HG03060 (cell line): ENCODE data around the gene FCRL5.
"Not testable (repeated sequence)": the region's sequence is repeated elsewhere in the genome, so short reads cannot be mapped to it uniquely, and the experiment has no call there.

ENCODE experiments used
- ATAC-seq: cut with Tn5 transposase; IDR thresholded peaks from one replicate; pipeline ENCODE4 v1.9.1; 2021; ENCODE audit warnings: low read depth, moderate number of reproducible peaks; ENCODE audit not compliant: unreplicated experiment

FCRL5 gene

DNA sequence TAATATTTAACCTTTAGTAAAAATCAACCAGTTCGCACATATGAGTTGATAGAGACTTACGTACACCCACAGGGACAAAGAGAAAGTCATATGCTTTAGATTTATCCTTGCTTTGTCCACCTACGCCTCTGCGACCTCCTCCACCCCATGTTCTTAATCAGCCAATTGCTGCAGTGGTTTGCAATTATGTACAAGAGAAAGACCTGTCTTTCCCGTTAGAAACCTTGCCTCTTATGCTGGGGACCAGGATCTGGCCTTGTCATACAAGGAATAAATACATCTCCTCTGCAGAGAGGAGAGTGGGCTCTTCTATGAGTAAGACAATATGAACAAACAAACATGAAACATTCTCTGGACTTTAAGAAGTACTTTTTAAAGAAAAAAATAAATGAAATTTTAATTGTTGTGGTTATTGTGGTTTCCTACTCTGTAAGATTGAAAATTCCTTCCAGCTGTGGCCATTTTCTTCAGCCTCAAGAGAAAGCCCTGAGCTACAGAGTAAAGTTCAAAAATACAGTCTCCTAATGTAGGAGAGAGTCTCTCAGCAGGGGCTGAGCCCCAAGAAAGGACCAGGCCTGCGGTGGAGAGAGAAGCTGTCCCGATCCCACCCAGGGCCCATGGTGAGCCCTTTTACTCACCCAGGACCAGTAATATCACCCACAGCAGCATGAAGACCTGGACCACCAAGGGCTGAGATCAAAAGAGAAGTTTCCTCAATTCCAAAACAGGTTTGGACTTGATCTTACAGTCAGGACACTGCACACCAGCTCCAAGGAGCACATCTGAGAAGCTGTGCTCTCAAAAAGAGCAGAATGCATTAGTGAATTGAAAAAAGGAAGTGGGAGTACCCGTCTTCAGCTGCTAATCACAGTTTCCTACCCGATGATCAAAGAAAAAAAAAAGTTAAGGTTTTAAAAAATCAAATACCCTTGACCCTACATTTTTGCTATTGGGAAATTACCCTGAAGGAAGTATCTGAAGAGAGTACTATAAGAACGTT lies at the start of gene FCRL5:
FCRL5 (minus strand) TSS at position 822 of the 1,000 bp plus-strand sequence; CDS start at position 669, 153 bp downstream.
- peak; percentile 55 for ATAC-seq

DNA sequence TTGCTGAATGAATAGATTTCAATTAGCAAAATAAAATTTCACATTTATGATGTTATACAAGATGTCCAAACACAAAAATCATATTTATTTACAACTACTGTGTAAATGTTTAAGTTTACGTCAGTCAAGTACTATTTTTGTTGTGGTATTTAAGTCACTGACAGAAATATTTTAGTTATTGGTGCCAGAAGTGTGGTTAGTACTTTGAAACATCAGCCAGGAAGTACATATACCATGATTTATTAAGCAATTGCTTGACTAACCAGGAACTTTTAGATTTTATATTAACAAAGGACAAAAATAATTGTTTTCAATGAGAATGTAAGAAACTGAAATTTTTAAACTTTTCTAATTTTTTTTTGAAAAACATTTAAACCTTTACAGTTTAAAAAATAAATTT lies 47.9 kb upstream of the FCRL5 start:
- ATAC-seq = no peak

DNA sequence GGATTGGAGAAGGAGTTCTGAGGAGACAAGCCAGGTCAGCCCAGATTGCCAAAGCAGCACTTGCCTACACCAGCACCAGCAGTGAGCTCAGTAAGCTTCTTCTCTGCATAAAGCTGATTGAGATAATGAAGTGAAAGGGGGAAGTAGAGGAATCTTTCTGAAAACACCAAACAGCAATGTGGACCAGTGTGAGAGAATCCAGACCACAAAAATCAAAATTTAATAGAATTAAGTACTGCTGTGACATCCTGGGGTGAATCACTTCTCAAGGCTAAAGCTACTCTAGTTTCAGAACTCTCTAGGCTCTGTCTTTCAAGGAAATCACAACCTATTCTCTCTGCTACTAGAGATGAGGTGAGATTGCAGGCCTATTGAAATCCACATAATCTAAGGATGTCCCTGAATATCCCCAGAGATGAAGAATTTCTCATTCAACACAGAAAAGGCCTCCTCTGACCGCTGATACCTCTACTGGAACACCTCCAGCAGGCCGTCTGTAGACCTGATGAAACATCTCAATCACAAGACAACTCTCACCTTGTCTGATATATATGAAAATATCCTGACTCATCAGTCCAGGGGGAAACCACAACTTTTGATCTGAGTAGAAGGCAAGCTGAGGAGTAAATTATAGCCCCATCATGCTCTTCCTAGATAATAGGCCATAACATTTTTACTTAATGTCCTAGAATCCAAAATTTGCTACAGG lies 45.8 kb upstream of the FCRL5 start, which contains the start of gene FCRL4:
FCRL4 (minus strand) TSS at position 127 of the 709 bp plus-strand sequence. CDS start 141 bp downstream, outside the sequence.
- ATAC-seq = peak; percentile 55

- ATAC-seq = no peak
Measured at GRCh38 chr1:157596384-157596783, 44.1 kb upstream of the FCRL5 start.

DNA sequence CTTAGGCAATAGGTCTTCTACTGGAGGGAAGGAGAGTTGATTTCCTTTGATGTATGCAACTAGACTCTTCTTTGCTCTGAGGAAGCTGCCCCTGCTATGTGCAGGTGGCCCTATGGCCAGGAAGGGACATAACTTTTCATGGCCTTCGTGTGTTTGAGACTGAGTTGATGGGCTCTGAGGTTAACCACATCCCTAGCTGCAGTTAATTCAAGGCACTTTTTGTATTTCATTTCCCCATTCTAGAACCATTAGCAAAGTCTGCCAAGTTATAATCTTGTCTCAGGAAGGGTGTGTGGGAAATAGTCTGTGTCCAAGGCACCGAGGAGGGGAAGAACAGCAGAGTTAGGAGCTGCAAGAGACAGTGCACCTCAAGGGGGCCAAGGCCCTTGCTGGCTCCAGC lies 43.0 kb upstream of the FCRL5 start:
- peak; percentile 50 for ATAC-seq

DNA sequence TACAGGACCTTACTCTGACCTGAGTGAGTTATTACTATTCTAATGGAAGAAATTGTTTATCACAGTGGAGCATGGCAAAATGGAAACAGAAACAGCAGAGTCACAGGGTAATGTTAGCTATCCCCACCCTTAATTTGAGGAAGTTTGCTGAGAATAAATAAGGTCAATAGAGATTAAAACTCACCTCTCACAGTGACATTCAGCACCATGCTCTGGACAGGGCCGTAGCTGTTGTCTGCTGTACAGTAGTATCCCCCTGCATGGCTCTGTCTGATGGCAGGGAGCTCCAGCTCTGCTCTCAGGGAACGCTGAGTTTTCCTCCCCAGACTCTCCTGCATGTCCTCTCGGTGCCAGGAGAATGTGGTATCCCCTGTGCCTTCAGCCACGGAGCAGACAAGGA lies 33.7 kb upstream of the FCRL5 start:
- ATAC-seq = no peak

DNA sequence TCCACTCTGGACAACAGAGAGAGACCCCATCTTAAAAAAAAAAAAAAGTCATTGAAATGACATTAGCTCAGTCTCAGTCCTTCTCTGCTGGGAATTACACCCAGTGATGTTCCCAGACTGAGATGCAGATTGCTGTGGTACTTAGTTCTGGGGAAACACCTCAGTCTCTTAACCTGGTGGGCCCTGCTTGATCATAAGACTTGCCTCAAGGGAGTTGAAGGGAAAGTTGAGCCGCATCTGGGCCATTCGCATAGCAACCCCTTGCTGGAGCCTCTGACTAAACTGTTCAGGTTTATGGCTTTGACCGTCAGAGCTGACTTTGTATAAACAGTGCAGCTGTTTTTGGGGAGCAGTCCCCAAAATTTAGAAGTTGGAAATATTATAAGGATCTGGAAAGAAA lies 32.2 kb upstream of the FCRL5 start:
- no peak for ATAC-seq

DNA sequence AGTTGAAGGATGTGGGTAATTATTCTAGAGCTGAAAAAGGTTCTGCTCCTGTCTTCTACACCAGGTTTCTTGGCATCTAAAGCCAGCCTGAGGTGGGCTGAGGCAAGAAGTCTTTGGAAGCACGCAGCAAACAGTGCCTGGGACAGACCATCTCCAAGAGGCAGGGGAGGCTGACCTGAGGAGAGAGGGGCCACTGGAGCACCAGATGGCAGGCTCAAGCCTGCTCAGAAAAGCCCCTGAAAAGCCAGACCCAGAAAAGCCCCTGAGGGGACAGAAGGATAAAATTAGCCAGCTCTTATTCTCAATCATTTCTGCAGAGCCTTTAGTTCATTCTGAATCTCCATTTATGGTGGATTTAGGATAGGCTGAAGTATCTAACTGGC lies 28.5 kb upstream of the FCRL5 start:
- no peak for ATAC-seq

- no peak for ATAC-seq
Measured at GRCh38 chr1:157580179-157580827, 28.0 kb upstream of the FCRL5 start.

DNA sequence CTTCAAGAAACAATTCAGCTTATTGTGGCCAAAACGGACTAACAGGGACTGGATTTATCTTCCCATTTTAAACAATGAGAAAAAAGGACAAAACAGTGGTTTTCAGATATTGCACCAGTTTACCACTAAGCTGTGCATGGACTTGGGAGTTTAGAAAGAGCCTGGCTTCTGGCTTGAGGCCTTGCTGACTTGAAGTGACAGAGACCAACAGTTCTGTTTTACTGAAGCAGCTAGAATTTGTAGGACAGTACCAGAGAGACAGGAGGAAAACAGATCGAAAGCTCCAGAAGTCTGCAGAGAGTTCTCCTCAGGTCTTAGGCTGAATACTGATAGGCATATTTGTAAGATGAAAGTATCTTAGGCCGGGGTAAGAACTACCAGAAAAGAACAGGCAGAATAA lies 25.1 kb upstream of the FCRL5 start:
- no peak for ATAC-seq

DNA sequence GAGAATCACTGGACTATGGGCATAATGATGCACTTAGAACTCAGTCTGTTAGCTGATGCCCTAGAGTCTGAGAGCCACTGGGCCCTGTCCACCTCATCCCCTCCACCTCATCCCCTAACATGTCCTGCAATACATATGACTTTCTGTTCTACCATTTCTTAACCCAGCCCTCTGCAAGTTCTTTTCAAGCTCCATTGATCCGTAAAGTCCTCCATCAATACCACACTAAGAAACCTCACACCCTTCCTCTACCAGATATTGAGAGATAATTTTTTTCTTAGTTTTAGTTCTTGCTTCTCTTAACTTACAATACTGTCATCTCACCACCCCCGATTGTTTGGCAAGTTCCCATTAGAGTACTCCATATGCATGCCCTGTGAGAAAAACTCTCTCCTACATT lies 23.4 kb upstream of the FCRL5 start:
- ATAC-seq = peak; percentile 52

GRCh38 chr1:157574836-157575235 lies 22.5 kb upstream of the FCRL5 start:
- no peak for ATAC-seq

- ATAC-seq = no peak
Measured at GRCh38 chr1:157566484-157567300, 14.4 kb upstream of the FCRL5 start.

- ATAC-seq = peak; percentile 45
Measured at GRCh38 chr1:157562515-157562914, 10.2 kb upstream of the FCRL5 start.

DNA sequence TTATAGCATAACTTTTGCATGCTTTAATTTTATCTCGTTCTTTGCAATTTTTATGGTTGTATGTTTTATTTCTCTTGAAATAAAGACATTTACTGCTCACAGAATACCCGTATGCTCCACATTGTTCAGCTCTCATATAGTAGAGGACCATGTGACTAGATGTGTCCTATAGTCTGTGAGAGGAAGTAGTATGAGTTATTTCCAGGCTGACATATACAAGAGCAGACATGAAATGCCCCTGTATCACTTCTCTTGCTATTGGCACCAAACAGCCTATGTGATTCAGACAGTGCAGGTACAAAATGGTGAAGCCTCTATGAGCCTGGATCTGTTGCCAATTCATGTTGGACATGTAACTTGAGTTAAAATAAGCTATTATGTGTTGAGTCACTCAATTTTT lies 5.8 kb upstream of the FCRL5 start:
- no peak for ATAC-seq

- ATAC-seq = not testable (repeated sequence)
Measured at GRCh38 chr1:157548081-157548480, 4.2 kb downstream of the FCRL5 start.

DNA sequence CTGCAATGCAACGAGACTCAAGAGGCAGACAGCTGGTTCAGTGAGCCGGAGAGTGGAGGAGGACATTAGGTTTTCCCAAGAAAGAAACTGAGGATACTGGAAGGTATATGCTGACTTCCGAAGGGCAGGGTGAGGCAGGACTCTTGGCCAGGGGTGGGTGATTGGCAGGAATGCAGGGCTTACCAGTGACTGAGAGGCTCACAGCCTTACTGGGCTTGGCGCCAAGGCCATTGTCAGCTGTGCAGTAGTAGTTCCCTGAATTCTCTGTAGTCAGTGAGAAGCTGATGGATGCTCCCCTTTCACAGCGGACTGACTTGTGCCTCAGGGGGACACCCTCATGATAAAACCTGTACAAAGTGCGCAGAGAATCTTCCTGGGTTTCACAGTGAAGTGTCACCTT lies 9.6 kb downstream of the FCRL5 start:
- no peak for ATAC-seq

DNA sequence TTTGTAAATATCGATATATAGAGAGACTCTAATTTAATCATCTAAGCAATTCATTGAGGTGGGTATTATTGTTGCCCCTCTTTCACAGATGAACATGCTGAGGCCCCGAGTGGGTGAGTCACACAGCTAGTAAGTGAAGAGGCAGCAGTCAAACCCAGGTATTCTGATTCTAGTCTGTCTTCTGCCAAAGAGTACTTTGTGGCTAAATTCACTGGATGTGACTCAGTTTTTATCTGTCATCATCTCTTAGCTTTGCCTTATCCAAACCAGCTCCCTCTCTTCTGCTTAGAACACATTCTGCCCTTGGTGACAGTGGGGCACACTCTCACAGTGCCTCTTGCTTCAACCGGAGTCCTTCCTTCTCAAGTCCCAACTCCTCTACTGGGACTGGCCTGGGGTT lies 11.5 kb downstream of the FCRL5 start:
- ATAC-seq = no peak

- no peak for ATAC-seq
Measured at GRCh38 chr1:157540160-157540748, 12.1 kb downstream of the FCRL5 start.

DNA sequence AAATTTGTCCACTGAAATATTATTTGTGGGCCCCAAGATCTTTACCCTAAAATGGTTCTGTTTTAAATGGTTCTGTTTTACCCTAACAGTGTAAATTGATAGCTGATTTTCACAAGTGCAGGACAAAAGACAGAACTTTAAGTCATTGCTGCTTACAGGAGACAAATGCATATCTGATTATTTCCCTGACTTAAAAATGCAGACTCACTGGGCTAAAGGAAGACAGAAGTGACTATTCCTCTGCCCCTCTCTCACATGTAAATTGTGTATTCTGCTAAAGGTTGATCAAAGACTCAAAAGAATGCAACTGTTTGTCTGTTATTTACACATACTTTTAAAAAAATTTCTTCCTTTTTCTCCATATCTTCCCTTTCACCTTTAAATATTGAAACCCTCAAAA lies 12.7 kb downstream of the FCRL5 start:
- ATAC-seq = no peak
